ENCODE data around the gene GFRA1. TPM values are rescaled to one million over a fixed set of nuclear protein-coding genes. Genes with fewer than 3 reads are reported as not detected.

Gene GFRA1
- polyA plus RNA-seq, 1 experiment, result 6.8 TPM

- no peak for TF ChIP-seq CTCF (IDR thresholded peaks at IDR 0.05; ENCODE audit: low read depth, low read length)
- Histone ChIP-seq H3K27me3 (ENCODE audit: control insufficient read depth, insufficient read depth, low read length) (no peaks in the 10 kb centered on the region), H3K9me3 (ENCODE audit: control insufficient read depth, insufficient read depth, low read length) (no peaks in the 10 kb centered on the region), H3K27ac (ENCODE audit: low read depth, low read length) (no peak overlapping the region), H3K4me3 (ENCODE audit: low read depth, low read length) (no peak overlapping the region)
- ChIA-PET CTCF (no interaction called here), POLR2A (no interaction called here)
- no peak for DNase-seq (ENCODE audit: low read depth, low spot score)
Measured at GRCh38 chr10:116216676-116217075, 56.3 kb downstream of the GFRA1 start.

- Histone ChIP-seq H3K27ac (ENCODE audit: low read depth, low read length) (no peak overlapping the region), H3K4me3 (ENCODE audit: low read depth, low read length) (no peak overlapping the region), H3K27me3 (ENCODE audit: control insufficient read depth, insufficient read depth, low read length) (no peaks in the 10 kb centered on the region), H3K9me3 (ENCODE audit: control insufficient read depth, insufficient read depth, low read length) (no peaks in the 10 kb centered on the region)
- ChIA-PET CTCF (no interaction called here), POLR2A (no interaction called here)
- no peak for TF ChIP-seq CTCF (IDR thresholded peaks at IDR 0.05; ENCODE audit: low read depth, low read length)
- DNase-seq (ENCODE audit: low read depth, low spot score), result no peak
Measured at GRCh38 chr10:116215651-116216050, 57.4 kb downstream of the GFRA1 start.

GRCh38 chr10:116211682-116212081 lies 61.3 kb downstream of the GFRA1 start:
- peak; percentile 33 for DNase-seq (ENCODE audit: low read depth, low spot score)
- POLR2A ChIA-PET, result interaction anchor here (1.1 to 1.2 kb wide), 2 partner anchors 60 to 266 kb away, joined by 3 to 5 read pairs; no protein-coding TSS in a partner anchor
- Histone ChIP-seq H3K27ac (ENCODE audit: low read depth, low read length) (no peak overlapping the region), H3K9me3 (ENCODE audit: control insufficient read depth, insufficient read depth, low read length) (no peaks in the 10 kb centered on the region), H3K4me3 (ENCODE audit: low read depth, low read length) (no peak overlapping the region), H3K27me3 (ENCODE audit: control insufficient read depth, insufficient read depth, low read length) (no peaks in the 10 kb centered on the region)
- CTCF ChIA-PET, result interaction anchor here (1.3 kb wide), 1 partner anchor 76 kb away, joined by 4 read pairs; no protein-coding TSS in a partner anchor
- no peak for TF ChIP-seq CTCF (IDR thresholded peaks at IDR 0.05; ENCODE audit: low read depth, low read length)

GRCh38 chr10:116210588-116211346 lies 62.2 kb downstream of the GFRA1 start:
- DNase-seq (ENCODE audit: low read depth, low spot score), result no peak
- Histone ChIP-seq H3K4me3 (ENCODE audit: low read depth, low read length) (no peak overlapping the region), H3K9me3 (ENCODE audit: control insufficient read depth, insufficient read depth, low read length) (no peaks in the 10 kb centered on the region), H3K27ac (ENCODE audit: low read depth, low read length) (no peak overlapping the region), H3K27me3 (ENCODE audit: control insufficient read depth, insufficient read depth, low read length) (no peaks in the 10 kb centered on the region)
- no peak for TF ChIP-seq CTCF (IDR thresholded peaks at IDR 0.05; ENCODE audit: low read depth, low read length)
- CTCF ChIA-PET, result interaction anchor here (1.1 kb wide), 1 partner anchor 411 kb away, joined by 3 read pairs; no protein-coding TSS in a partner anchor
- POLR2A ChIA-PET, result interaction anchor here (1.1 to 1.2 kb wide), 2 partner anchors 61 to 265 kb away, joined by 3 to 5 read pairs; no protein-coding TSS in a partner anchor

- Histone ChIP-seq H3K9me3 (ENCODE audit: control insufficient read depth, insufficient read depth, low read length) (no peaks in the 10 kb centered on the region), H3K27me3 (ENCODE audit: control insufficient read depth, insufficient read depth, low read length) (no peaks in the 10 kb centered on the region), H3K27ac (ENCODE audit: low read depth, low read length) (no peak overlapping the region), H3K4me3 (ENCODE audit: low read depth, low read length) (no peak overlapping the region)
- ChIA-PET CTCF (no interaction called here), POLR2A (no interaction called here)
- no peak for DNase-seq (ENCODE audit: low read depth, low spot score)
- TF ChIP-seq CTCF (IDR thresholded peaks at IDR 0.05; ENCODE audit: low read depth, low read length), result no peak
Measured at GRCh38 chr10:116209781-116210180, 63.2 kb downstream of the GFRA1 start.
